OCI-LY7 (cell line): ENCODE measurements around the gene ADGRG6.

Source experiments
- CTCF ChIP-seq: fragments of 200-600 bp; sonication (generic); conservative IDR thresholded peaks from 2 replicates; pipeline ENCODE4 v1.5.1; 2014; ENCODE audit warnings: mild to moderate bottlenecking, antibody characterized with exemption, low read length, moderate library complexity, mixed read lengths
- EZH2phosphoT487 ChIP-seq: fragments of 200-600 bp; sonication (generic); IDR thresholded peaks from 2 replicates; pipeline ENCODE4 v1.6.1; 2018; ENCODE audit warnings: low read depth, borderline replicate concordance, mild to moderate bottlenecking, mixed run types, antibody characterized with exemption, low read length, moderate library complexity, mixed read lengths

- no peak for TF ChIP-seq CTCF
- TF ChIP-seq EZH2phosphoT487, result no peak
These were observed 37.3 kb downstream of the ADGRG6 start for GRCh38 chr6:142339113-142339512.
